IMR-90 (cell line): ENCODE results near the gene ITSN1. TPM values are rescaled to one million over a fixed set of nuclear protein-coding genes. Genes with fewer than 3 reads are reported as not detected.
"Not testable (repeated sequence)": the region's sequence is repeated elsewhere in the genome, so short reads cannot be mapped to it uniquely, and the experiment has no call there.

Source experiments
- ATAC-seq: fragments of 200-7000 bp; cut with Tn5 transposase; 2 replicates; pipeline ENCODE4 v1.9.1; 2020; ENCODE audit warnings: low read depth, mild to moderate bottlenecking, moderate library complexity
- BruUV-seq: library from RNA; stranded (reverse); fragments of 400-500 nt; replicated peaks from 2 replicates; lab custom pipeline; 2021; lab: Mats Ljungman, UMichigan
- CTCF ChIA-PET: fragments of 300-600 bp; formaldehyde crosslinking; extraction: SDS; loops from one replicate; lab custom pipeline; 2021; ENCODE audit warnings: antibody characterized with exemption; lab: Yijun Ruan, JAX
- POLR2A ChIA-PET: fragments of 300-600 bp; sonication (Branson Sonifier 250); formaldehyde crosslinking; loops from one replicate; lab custom pipeline; 2022; ENCODE audit warnings: antibody characterized with exemption; ENCODE audit not compliant: unreplicated experiment; lab: Charles Lee
- DNase-seq: peaks from one replicate; pipeline ENCODE4 v3.0.0; 2013
- H2AFZ ChIP-seq: replicated peaks from 2 replicates; pipeline ENCODE3; 2013; ENCODE audit warnings: low read length, mild to moderate bottlenecking; ENCODE audit not compliant: poor library complexity
- H2AK5ac ChIP-seq: 2 replicates; pipeline ENCODE4 v1.6.1; 2013; ENCODE audit warnings: low read depth, low read length, inconsistent platforms
- H2AK9ac ChIP-seq: replicated peaks from 2 replicates; pipeline ENCODE3; 2013; ENCODE audit warnings: mild to moderate bottlenecking, low read depth, low read length, moderate library complexity; ENCODE audit not compliant: poor library complexity
- H2BK120ac ChIP-seq: 2 replicates; pipeline ENCODE4 v1.6.1; 2013; ENCODE audit warnings: low read depth, low read length, inconsistent platforms
- H2BK15ac ChIP-seq: 3 replicates; pipeline ENCODE4 v1.6.1; 2013; ENCODE audit warnings: low read depth, low read length, inconsistent platforms
- H2BK20ac ChIP-seq: 2 replicates; pipeline ENCODE4 v1.6.1; 2013; ENCODE audit warnings: low read depth, mild to moderate bottlenecking, inconsistent platforms, low read length, moderate library complexity
- H2BK5ac ChIP-seq: 2 replicates; pipeline ENCODE4 v1.6.1; 2013; ENCODE audit warnings: mild to moderate bottlenecking, low read depth, low read length, inconsistent platforms; ENCODE audit not compliant: poor library complexity, severe bottlenecking
- H3K14ac ChIP-seq: replicated peaks from 2 replicates; pipeline ENCODE4 v1.6.1; 2013; ENCODE audit warnings: low read depth, low read length, inconsistent platforms
- H3K18ac ChIP-seq: 2 replicates; pipeline ENCODE4 v1.6.1; 2013; ENCODE audit warnings: low read depth, low read length, control low read depth
- H3K23ac ChIP-seq: 2 replicates; pipeline ENCODE4 v1.6.1; 2013; ENCODE audit warnings: low read depth, low read length, inconsistent platforms
- H3K27ac ChIP-seq: 2 replicates; pipeline ENCODE4 v1.5.1; 2013; ENCODE audit warnings: mild to moderate bottlenecking, control low read depth, low read length; ENCODE audit not compliant: insufficient read depth
- H3K27me3 ChIP-seq: 2 replicates; pipeline ENCODE4 v1.6.1; 2013; ENCODE audit warnings: low read length; ENCODE audit not compliant: control insufficient read depth, insufficient read depth
- H3K36me3 ChIP-seq: 2 replicates; pipeline ENCODE4 v1.6.1; 2013; ENCODE audit warnings: low read length, mixed read lengths; ENCODE audit not compliant: control insufficient read depth, insufficient read depth
- H3K4ac ChIP-seq: 2 replicates; pipeline ENCODE4 v1.6.1; 2013; ENCODE audit warnings: low read depth, low read length, inconsistent platforms
- H3K4me1 ChIP-seq: 2 replicates; pipeline ENCODE4 v1.6.1; 2013; ENCODE audit warnings: low read length, mixed read lengths; ENCODE audit not compliant: control insufficient read depth, insufficient read depth
- H3K4me2 ChIP-seq: 2 replicates; pipeline ENCODE4 v1.6.1; 2013; ENCODE audit warnings: low read depth, mild to moderate bottlenecking, control low read depth, low read length, moderate library complexity
- H3K4me3 ChIP-seq: 2 replicates; pipeline ENCODE4 v1.5.1; 2013; ENCODE audit warnings: low read depth, mild to moderate bottlenecking, control low read depth, low read length, moderate library complexity; ENCODE audit not compliant: insufficient read depth
- H3K56ac ChIP-seq: 2 replicates; pipeline ENCODE4 v1.6.1; 2013; ENCODE audit warnings: low read length, inconsistent platforms; ENCODE audit not compliant: insufficient read depth; ENCODE audit errors: extremely low read depth
- H3K79me1 ChIP-seq, 2 experiments: 2 replicates each; pipeline ENCODE4 v1.6.1; 2013; ENCODE audit warnings: low read length in 2 of 2, inconsistent platforms in 1 of 2, low read depth in 1 of 2
- H3K9ac ChIP-seq: 2 replicates; pipeline ENCODE4 v1.6.1; 2013; ENCODE audit warnings: low read depth, low read length, control low read depth
- H3K9me1 ChIP-seq: 2 replicates; pipeline ENCODE4 v1.6.1; 2013; ENCODE audit warnings: low read length, inconsistent platforms; ENCODE audit not compliant: insufficient read depth
- H3K9me3 ChIP-seq: 2 replicates; pipeline ENCODE4 v1.6.1; 2013; ENCODE audit warnings: low read length; ENCODE audit not compliant: control insufficient read depth, insufficient read depth
- H4K20me1 ChIP-seq: 2 replicates; pipeline ENCODE4 v1.6.1; 2013; ENCODE audit warnings: low read length, inconsistent platforms; ENCODE audit not compliant: insufficient read depth
- H4K5ac ChIP-seq: 2 replicates; pipeline ENCODE4 v1.6.1; 2013; ENCODE audit warnings: mild to moderate bottlenecking, low read depth, low read length, control low read depth
- H4K8ac ChIP-seq, 2 experiments: 2 replicates each; pipeline ENCODE4 v1.6.1; 2013; ENCODE audit warnings: low read depth in 2 of 2, low read length in 2 of 2, control low read depth in 1 of 2, inconsistent platforms in 1 of 2
- H4K91ac ChIP-seq: 2 replicates; pipeline ENCODE4 v1.6.1; 2013; ENCODE audit warnings: low read depth, low read length, inconsistent platforms; ENCODE audit not compliant: insufficient read depth
- WGBS, 2 experiments: methylation state at CpG; one replicate each; pipeline versions ENCODE4 v1.1.5 to v1.1.7; 2013; ENCODE audit warnings: missing lambda C conversion rate in 2 of 2; ENCODE audit not compliant: insufficient read length in 1 of 2; ENCODE audit errors: extremely low coverage in 2 of 2; 5-methylcytosine and 5-hydroxymethylcytosine counted together
- dilution Hi-C: fragments of 300-500 bp; cut with HindIII; formaldehyde crosslinking; loops from one replicate; pipeline ENCODE4 v1.14.3; 2018; ENCODE audit warnings: low sequenced_read_pairs; ENCODE audit not compliant: unreplicated experiment
- in situ Hi-C: fragments of 300-500 bp; cut with MboI; formaldehyde crosslinking; loops from 3 replicates; pipeline ENCODE4 v1.14.3; 2019; ENCODE audit warnings: low sequenced_read_pairs, inconsistent platforms, mixed read lengths
- intact Hi-C: fragments of 100-400 bp; cut with micrococcal nuclease; formaldehyde crosslinking; loops from 2 replicates; pipeline ENCODE4 v1.10.0; 2022
- polyA plus RNA-seq, 3 experiments: library from polyadenylated mRNA; depleted of rRNA; stranded (reverse); fragments of >200 nt; gene quantifications; 2 replicates each; pipeline ENCODE4 v1.2.3, GENCODE V29; 2012; ENCODE audit warnings: low replicate concordance in 1 of 3
- total RNA-seq: library from RNA; depleted of rRNA; stranded (reverse); fragments of >200 nt; gene quantifications from 2 replicates; pipeline ENCODE4 v1.2.3, GENCODE V29; 2012

ITSN1 gene
- total and polyA plus RNA-seq, 2 of the 4 experiments (the other 2 are of a cell fraction) = 45.4 to 62.0 TPM

- DNase-seq, H3K36me3 ChIP-seq, H2BK5ac ChIP-seq, H4K20me1 ChIP-seq, H3K4me1 ChIP-seq, H4K5ac ChIP-seq, H2AK9ac ChIP-seq, H3K9me1 ChIP-seq, dilution Hi-C loops, CTCF ChIA-PET, H2BK15ac ChIP-seq, intact Hi-C loops, H2BK120ac ChIP-seq, H3K27me3 ChIP-seq, H4K91ac ChIP-seq, H3K9me3 ChIP-seq, H4K8ac ChIP-seq, H3K14ac ChIP-seq, H3K56ac ChIP-seq, H3K9ac ChIP-seq, POLR2A ChIA-PET, H3K79me1 ChIP-seq, H3K27ac ChIP-seq, in situ Hi-C loops, BruUV-seq, H3K18ac ChIP-seq, H3K4me2 ChIP-seq, ATAC-seq, H2AFZ ChIP-seq, H2AK5ac ChIP-seq, H2BK20ac ChIP-seq, H3K4ac ChIP-seq, H3K23ac ChIP-seq, H3K4me3 ChIP-seq: not testable (repeated sequence)
- WGBS, 2 experiments = no CpG with 5 or more reads among the region's 5 CpGs
Observed at GRCh38 chr21:33788438-33788837, 146.1 kb downstream of the ITSN1 start.
